Medulla oblongata (tissue), 1 donor: ENCODE measurements around the gene ZNF777.
"Not testable (repeated sequence)": the region's sequence is repeated elsewhere in the genome, so short reads cannot be mapped to it uniquely, and the experiment has no call there.

Source experiments
- DNase-seq: peaks from one replicate; pipeline ENCODE4 v3.0.0-alpha.2; 2015; ENCODE audit errors: extremely low spot score

The ZNF777 gene

GRCh38 chr7:149414171-149414570 lies 46.7 kb downstream of the ZNF777 start:
- no peak for DNase-seq

DNA sequence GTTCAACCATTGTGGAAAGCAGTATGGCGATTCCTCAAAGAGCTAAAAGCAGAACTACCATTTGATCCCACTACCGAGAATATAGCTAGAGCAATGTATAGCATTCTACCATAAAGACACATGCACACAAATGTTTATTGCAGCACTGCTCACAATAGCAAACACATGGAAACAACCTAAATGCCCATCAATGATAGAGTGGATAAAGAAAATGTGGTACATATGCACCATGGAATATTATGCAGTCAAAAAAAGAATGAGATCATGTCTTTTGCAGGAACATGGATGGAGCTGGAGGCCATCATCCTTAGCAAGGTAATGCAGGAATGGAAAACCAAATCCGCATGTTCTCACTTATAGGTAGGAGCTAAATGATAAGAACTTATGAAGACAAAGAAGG lies 47.8 kb downstream of the ZNF777 start:
- not testable (repeated sequence) for DNase-seq

DNA sequence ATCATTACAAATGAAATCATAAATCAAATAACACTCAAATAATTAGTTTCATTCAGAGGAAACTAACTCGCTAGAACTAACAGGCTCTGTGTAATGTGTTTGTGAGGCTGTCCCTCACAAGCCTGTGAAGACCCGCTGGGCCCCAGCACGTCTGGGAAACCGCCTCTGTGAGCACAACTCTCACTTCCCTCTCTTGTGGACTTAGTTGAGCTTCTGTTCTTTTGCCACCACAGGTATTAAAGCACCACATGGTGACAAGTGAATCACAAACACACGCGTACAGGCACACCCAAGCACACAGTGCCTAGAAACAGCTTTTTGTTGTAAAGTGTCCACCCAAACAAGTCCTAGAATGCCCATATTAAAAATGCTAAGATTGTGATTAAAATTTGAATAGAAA lies 51.0 kb downstream of the ZNF777 start:
- no peak for DNase-seq

- DNase-seq = no peak
These were observed 56.0 kb downstream of the ZNF777 start for GRCh38 chr7:149404825-149405224.

DNA sequence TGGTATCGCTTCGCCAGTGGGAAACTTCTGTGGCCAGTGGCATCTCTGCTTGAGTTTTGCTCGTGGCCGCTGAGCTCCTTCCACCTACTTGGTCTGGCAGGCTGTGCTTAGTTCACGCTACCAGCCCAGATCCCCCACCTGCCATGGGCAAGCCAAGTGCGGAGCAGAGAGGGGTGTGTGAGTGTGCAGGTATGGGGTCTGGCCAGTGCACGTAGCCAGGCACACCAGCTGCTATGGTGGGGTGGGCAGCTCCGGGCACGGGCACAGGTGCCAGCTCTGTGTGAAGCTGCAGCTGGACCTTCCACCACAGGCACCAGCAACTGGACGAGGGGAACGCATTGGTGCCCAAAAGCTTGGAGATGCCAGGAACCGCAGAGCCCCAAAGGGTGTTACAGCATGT lies 56.5 kb downstream of the ZNF777 start:
- DNase-seq = no peak

GRCh38 chr7:149398195-149398820 lies 62.6 kb downstream of the ZNF777 start:
- no peak for DNase-seq

DNA sequence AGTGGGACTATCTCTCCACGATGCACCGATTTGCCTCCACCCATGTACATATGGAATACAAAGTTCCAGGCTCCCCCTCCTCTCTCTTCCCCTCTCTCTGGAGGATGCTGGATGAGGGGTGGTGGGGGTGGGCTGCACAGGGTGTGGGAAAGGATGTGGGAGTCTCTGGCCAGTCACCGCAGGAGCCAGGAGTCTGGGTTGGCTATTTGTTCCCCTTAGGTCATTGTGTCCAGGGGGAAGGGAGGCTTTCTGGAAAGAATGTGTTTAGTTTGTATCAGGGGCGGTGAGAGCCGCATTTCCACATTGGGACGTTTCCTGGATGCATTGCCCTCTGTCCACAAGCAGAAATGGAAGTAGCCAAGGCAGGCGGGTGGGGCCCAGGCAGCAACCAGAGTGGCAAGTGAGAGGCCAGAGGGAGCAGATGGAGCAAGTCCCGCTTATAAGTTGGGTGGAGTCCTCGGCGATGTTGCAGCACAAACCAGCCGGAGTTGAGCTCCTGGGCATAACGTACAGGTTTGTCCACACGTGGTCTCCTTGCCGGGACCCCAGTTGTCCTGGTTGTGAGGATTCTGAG lies 63.3 kb downstream of the ZNF777 start:
- DNase-seq = no peak

GRCh38 chr7:149388550-149389335 lies 72.1 kb downstream of the ZNF777 start:
- not testable (repeated sequence) for DNase-seq

DNA sequence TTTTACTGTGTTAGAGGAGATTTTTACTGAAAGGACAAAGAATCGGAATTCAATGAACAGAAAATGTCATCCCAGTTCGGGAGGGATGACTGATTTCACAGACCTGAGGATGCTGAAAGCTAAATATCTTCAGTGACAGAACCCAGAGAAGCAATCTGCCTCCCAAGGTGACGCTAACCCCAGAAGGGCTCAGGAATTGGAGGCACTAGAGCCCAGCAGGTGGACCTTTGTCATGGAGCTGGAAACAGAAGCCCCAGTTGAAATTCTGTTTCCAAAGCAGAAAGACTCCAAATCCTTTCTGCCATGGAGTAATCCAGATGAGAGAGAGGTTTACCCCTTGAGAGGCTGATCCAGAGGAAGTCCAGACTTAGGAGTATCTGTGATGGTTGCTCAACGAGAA lies 74.3 kb downstream of the ZNF777 start:
- not testable (repeated sequence) for DNase-seq

GRCh38 chr7:149385195-149385950 lies 75.5 kb downstream of the ZNF777 start:
- DNase-seq = no peak
